ENCODE results near the gene TNRC18. TPM values are rescaled to one million over a fixed set of nuclear protein-coding genes. Genes with fewer than 3 reads are reported as not detected.
"Not testable (repeated sequence)": the region's sequence is repeated elsewhere in the genome, so short reads cannot be mapped to it uniquely, and the experiment has no call there.

The TNRC18 gene
- total RNA-seq, 1 experiment from 2014 or later = 91.7 TPM

DNA sequence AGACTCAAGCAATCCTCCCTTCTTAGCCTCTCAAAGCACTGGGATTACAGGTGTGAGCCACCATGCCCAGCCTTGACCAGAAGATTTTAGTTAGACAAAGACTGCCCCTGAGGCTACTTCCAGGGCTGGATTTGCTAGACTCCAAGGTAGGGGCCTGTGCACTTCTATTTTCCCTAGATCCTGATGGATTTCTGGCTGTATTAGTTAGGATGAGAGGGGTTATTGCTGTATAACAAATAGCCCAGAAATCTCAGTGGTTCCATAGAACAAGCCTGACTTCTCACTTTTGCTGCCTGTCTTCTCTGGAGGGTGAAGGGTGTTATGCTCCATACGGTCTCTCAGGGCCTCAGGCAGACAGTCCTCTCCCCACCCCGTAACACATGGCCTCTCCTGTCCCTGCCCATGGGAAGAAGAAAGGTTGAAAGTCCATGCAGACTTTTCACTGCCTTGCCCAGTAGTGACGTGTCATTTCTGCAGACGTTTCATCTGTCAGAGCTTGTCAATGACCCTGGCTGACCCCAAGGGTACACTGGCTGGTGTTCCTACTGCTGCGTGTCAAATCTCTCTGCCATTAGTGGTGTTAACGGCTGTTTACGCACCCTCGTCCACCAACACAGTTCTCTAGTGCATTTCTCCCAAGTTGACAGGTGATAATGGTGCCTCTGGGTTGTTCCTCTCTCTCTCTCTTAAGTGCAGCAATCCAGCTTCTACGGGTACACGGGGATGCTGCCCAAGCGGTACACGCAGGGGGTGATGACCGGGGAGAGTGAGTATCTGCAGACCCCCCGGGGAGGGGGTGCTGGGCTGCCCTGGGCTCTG lies 129.3 kb downstream of the TNRC18 start:
- no peaks in the 10 kb centered on the region for H3K9me3 ChIP-seq (ENCODE audit: low read depth, low read length, poor library complexity, severe bottlenecking)
- ChIA-PET POLR2A (ENCODE audit: low non-redundant PET) (no interaction called here), CTCF (no interaction called here)
- H3K36me3 ChIP-seq (ENCODE audit: insufficient read depth, low read length, poor library complexity, severe bottlenecking) = peaks cover 9% of the 10 kb centered on the region
- no peak for TF ChIP-seq EZH2 (IDR thresholded peaks at IDR 0.05; ENCODE audit: borderline replicate concordance, low read depth, low read length, poor library complexity, severe bottlenecking)
- TF ChIP-seq, protein P1, sequence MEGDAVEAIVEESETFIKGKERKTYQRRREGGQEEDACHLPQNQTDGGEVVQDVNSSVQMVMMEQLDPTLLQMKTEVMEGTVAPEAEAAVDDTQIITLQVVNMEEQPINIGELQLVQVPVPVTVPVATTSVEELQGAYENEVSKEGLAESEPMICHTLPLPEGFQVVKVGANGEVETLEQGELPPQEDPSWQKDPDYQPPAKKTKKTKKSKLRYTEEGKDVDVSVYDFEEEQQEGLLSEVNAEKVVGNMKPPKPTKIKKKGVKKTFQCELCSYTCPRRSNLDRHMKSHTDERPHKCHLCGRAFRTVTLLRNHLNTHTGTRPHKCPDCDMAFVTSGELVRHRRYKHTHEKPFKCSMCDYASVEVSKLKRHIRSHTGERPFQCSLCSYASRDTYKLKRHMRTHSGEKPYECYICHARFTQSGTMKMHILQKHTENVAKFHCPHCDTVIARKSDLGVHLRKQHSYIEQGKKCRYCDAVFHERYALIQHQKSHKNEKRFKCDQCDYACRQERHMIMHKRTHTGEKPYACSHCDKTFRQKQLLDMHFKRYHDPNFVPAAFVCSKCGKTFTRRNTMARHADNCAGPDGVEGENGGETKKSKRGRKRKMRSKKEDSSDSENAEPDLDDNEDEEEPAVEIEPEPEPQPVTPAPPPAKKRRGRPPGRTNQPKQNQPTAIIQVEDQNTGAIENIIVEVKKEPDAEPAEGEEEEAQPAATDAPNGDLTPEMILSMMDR (conservative IDR thresholded peaks at IDR 0.05; ENCODE audit: low read depth, low read length) = no peak
- intact Hi-C loops (cut with micrococcal nuclease; ENCODE audit: unreplicated experiment) = no loop called here
- no peak for DNase-seq (ENCODE audit: low spot score)
- no peak overlapping the region for H3K4me3 ChIP-seq (ENCODE audit: low read depth, low read length, poor library complexity, severe bottlenecking)
- BruUV-seq (replicated peaks) = no TSS peak
- no peak overlapping the region for H3K27ac ChIP-seq (ENCODE audit: low read depth, low read length, poor library complexity, severe bottlenecking)
- H3K27me3 ChIP-seq (replicated peaks; ENCODE audit: insufficient read depth, low read depth, low read length, poor library complexity) = no peaks in the 10 kb centered on the region
- H3K4me1 ChIP-seq (ENCODE audit: insufficient read depth, low read length, poor library complexity, severe bottlenecking) = no peaks in the 10 kb centered on the region

DNA sequence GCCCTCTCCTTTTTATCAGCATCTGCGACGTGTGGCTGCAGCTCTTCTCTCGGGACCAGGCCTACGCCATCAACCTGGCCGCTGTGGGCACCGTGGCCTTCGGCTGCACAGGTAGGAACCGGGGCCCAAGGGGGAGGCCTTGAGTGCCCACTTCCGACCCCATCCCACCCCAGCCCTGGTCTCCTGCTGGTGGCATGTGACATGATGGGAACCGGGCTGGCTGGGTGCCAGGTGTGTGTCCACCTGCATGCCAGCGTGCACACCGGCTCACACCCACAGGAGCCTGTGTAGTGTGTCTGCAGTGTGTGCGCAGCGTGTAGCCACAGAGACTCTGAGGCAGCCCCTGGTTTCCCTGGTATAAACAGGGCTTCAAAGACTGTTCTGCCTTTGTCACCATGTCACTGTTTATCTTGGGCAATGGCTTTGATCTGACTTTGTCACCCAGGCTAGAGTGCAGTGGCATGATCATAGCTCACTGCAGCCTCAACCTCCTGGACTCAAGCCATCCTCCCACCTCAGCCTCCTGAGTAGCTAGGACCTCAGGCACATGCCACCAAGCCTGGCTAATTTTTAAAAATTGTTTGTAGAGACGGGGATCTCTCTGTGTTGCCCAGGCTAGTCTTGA lies 131.8 kb downstream of the TNRC18 start:
- H3K4me3 ChIP-seq (ENCODE audit: low read depth, low read length, poor library complexity, severe bottlenecking); H3K9me3 ChIP-seq (ENCODE audit: low read depth, low read length, poor library complexity, severe bottlenecking); DNase-seq (ENCODE audit: low spot score); intact Hi-C loops (cut with micrococcal nuclease; ENCODE audit: unreplicated experiment); CTCF ChIA-PET; POLR2A ChIA-PET (ENCODE audit: low non-redundant PET); BruUV-seq (replicated peaks); H3K27me3 ChIP-seq (replicated peaks; ENCODE audit: insufficient read depth, low read depth, low read length, poor library complexity); H3K4me1 ChIP-seq (ENCODE audit: insufficient read depth, low read length, poor library complexity, severe bottlenecking); H3K27ac ChIP-seq (ENCODE audit: low read depth, low read length, poor library complexity, severe bottlenecking): not testable (repeated sequence)
- H3K36me3 ChIP-seq (ENCODE audit: insufficient read depth, low read length, poor library complexity, severe bottlenecking) = peaks cover 12% of the 10 kb centered on the region

DNA sequence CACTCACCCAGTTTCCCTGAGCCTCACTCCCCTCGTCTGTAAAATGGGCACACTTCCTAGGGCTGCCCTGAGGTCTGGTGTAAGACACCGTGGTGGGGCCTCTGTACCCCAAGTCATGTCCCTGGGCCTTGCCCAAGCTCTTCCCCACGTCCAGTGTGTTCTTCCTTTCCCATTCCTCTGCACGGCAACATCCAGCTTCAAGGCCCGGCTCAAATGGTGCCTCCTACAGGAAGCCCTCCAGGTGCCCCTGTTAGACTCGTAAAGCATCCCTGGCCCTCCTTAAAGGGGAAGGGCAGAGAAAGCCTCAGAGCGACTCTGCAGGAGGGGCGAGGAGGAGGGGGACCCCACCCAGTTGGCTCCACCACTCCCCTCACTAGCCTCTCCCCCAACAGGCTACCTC lies 132.3 kb downstream of the TNRC18 start:
- H3K4me3 ChIP-seq (ENCODE audit: low read depth, low read length, poor library complexity, severe bottlenecking) = no peak overlapping the region
- peaks cover 12% of the 10 kb centered on the region for H3K36me3 ChIP-seq (ENCODE audit: insufficient read depth, low read length, poor library complexity, severe bottlenecking)
- BruUV-seq (replicated peaks) = no TSS peak
- CTCF ChIA-PET = no interaction called here
- TF ChIP-seq, protein P1 (conservative IDR thresholded peaks at IDR 0.05; ENCODE audit: low read depth, low read length) = no peak
- TF ChIP-seq EZH2 (IDR thresholded peaks at IDR 0.05; ENCODE audit: borderline replicate concordance, low read depth, low read length, poor library complexity, severe bottlenecking) = no peak
- H3K4me1 ChIP-seq (ENCODE audit: insufficient read depth, low read length, poor library complexity, severe bottlenecking) = no peaks in the 10 kb centered on the region
- no peaks in the 10 kb centered on the region for H3K27me3 ChIP-seq (replicated peaks; ENCODE audit: insufficient read depth, low read depth, low read length, poor library complexity)
- DNase-seq (ENCODE audit: low spot score) = no peak
- intact Hi-C loops (cut with micrococcal nuclease; ENCODE audit: unreplicated experiment) = no loop called here
- POLR2A ChIA-PET (ENCODE audit: low non-redundant PET) = no interaction called here
- no peak overlapping the region for H3K27ac ChIP-seq (ENCODE audit: low read depth, low read length, poor library complexity, severe bottlenecking)
- H3K9me3 ChIP-seq (ENCODE audit: low read depth, low read length, poor library complexity, severe bottlenecking) = no peaks in the 10 kb centered on the region
